SJCRH30 (cell line): ENCODE results near the gene FGA. TPM values are rescaled to one million over a fixed set of nuclear protein-coding genes. Genes with fewer than 3 reads are reported as not detected.
"Not testable (repeated sequence)": the region's sequence is repeated elsewhere in the genome, so short reads cannot be mapped to it uniquely, and the experiment has no call there.

Experiments used
- DNase-seq, 2 experiments: peaks; one replicate each; pipeline ENCODE4 v3.0.0-alpha.2; 2015 to 2020
- H3K27ac ChIP-seq: fragments of 250-450 bp; sonication (Bioruptor Pico); 2 replicates; pipeline ENCODE4 v1.5.1; 2020; ENCODE audit warnings: mild to moderate bottlenecking, moderate library complexity
- H3K27me3 ChIP-seq: fragments of 250-450 bp; sonication (Bioruptor Pico); 2 replicates; pipeline ENCODE4 v1.5.1; 2020; ENCODE audit warnings: mild to moderate bottlenecking, moderate library complexity
- H3K36me3 ChIP-seq: fragments of 250-450 bp; sonication (Bioruptor Pico); 2 replicates; pipeline ENCODE4 v1.5.1; 2020; ENCODE audit warnings: mild to moderate bottlenecking, moderate library complexity
- H3K4me1 ChIP-seq: fragments of 250-450 bp; sonication (Bioruptor Pico); 2 replicates; pipeline ENCODE4 v1.5.1; 2020; ENCODE audit warnings: mild to moderate bottlenecking, moderate library complexity
- H3K4me3 ChIP-seq: fragments of 250-450 bp; sonication (Bioruptor Pico); 2 replicates; pipeline ENCODE4 v1.5.1; 2020; ENCODE audit warnings: mild to moderate bottlenecking, moderate library complexity
- H3K9me3 ChIP-seq: fragments of 250-450 bp; sonication (Bioruptor Pico); replicated peaks from 2 replicates; pipeline ENCODE4 v1.5.1; 2020; ENCODE audit warnings: mild to moderate bottlenecking, moderate library complexity
- total RNA-seq: library from RNA; depleted of rRNA; stranded (reverse); fragments of >200 nt; shearing (Covaris generic); gene quantifications from 2 replicates; pipeline ENCODE4 v1.2.3, GENCODE V29; 2014

FGA gene
- total RNA-seq, 1 experiment from 2014 or later = not detected

DNA sequence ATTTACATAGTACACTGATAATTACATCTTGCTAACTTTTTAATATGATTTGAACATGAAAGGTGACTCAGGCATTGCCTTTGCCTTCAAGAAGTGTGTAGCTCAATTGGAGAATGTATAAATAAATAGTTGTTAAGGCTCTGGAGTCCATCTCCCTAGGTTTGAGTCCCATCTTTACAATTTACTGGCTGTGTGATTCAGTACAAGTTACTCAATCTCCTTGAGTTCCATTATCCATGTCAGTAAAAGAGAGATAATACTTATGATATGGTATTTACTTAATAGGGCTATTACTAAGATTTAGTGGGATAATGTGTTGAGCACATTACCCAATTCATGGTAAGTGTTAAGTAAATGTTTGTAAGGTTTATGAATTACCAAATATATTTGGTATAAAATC, 23.8 kb upstream of the FGA start:
- Histone ChIP-seq H3K36me3 (no peaks in the 10 kb centered on the region), H3K4me3 (no peak overlapping the region), H3K4me1 (no peaks in the 10 kb centered on the region), H3K27me3 (no peaks in the 10 kb centered on the region), H3K27ac (no peak overlapping the region), H3K9me3 (no peaks in the 10 kb centered on the region)
- no peak for DNase-seq

DNA sequence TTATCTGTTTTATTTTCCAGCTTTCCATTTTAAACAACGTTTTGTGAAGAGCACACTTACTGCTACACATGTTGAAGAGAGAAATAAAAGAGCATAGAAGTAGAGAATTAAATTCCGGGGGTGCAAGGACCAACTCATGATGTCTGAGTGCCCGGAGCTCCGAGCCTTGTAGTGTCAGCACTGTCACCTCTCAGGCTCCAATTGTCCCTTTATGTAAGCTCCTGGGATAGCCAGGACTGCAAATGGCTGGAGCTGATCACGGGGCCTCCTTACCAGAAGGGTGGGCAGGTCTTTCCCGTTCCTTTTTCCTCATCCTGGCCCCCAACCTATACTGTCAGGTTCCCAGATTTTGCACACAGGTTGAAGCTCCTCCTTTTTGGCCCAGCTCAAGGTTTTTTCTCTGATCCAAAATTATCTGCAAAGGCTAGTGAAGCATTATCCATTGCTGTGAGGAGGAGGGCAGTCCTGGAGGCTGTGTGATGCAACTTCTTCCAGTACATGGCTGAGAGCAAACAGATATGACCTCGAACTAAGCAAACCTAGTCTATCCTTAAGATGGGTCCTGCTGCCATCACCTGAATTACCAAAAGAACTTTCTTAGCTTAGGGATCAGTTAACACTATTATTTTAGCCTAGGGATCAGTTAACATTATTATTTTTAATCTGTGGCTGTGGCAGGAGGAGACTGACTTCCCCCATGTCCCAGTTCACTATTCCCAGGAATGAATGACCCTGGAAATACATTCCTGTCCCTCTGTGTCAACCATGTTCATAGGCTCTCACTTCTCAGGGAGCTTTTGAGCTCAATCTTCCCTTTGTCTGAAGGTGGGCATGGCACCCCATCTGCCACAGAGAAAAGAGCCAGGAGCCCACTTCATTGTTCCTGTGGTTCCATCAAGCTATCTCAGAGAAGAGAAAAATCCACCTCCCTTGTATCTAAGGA, 22.2 kb upstream of the FGA start, which contains the start of gene FGG:
Gene FGG, minus strand, starts transcription at position 185 of the 943 bp plus-strand sequence. Its CDS starts 47 bp downstream, at position 138.
- Histone ChIP-seq H3K9me3 (no peaks in the 10 kb centered on the region), H3K27me3 (no peaks in the 10 kb centered on the region)

DNA sequence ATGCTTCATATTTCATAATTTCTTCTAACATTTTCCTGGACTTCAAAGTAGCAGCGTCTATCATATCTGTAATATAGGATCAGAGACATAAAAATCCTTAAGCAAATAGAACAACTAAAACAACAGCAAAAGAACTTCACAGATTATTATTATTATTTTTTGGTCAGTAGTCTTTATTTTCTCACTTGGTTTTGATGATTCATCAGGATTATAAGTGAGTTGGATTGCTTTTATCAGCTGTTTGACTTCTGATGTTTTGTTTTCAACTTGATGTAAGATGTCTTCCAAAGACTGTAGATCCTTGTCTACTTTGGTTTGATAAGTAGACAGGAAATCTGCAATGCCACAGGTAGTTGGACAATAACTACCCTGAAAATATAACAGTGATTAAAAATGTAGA, 21.3 kb upstream of the FGA start:
- H3K27ac ChIP-seq = no peak overlapping the region
- no peak overlapping the region for H3K4me3 ChIP-seq
- H3K36me3 ChIP-seq = no peaks in the 10 kb centered on the region
- no peak for DNase-seq
- H3K27me3 ChIP-seq = no peaks in the 10 kb centered on the region
- H3K9me3 ChIP-seq = no peaks in the 10 kb centered on the region
- H3K4me1 ChIP-seq = no peaks in the 10 kb centered on the region

More for the DNA sequence above, 22.2 kb upstream of the FGA start, which contains the start of gene FGG:
- Histone ChIP-seq H3K4me1 (no peaks in the 10 kb centered on the region), H3K4me3 (no peak within 1 kb of the TSS), H3K27ac (no peak within 1 kb of the TSS), H3K36me3 (no peaks in the 10 kb centered on the region)
- no peak for DNase-seq

DNA sequence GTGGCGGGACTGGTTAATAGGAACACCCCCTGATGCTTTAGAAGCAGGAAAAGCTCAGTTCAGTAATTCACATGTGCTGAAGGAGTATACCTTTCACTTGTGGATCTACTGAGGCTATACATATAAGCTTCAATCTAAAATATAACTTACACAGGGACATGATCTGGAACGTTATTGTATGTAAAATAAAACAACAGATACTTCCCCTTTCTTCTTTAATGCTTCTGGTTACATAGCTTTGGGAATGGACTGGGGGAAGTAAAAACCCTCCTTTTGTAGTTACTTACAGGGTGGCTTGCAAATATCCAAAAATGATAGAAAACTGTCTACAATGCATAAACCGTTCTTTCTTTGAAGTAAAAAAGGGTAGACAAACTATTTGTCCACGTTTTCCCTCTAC, 20.0 kb upstream of the FGA start:
- no peak overlapping the region for H3K4me3 ChIP-seq
- no peaks in the 10 kb centered on the region for H3K36me3 ChIP-seq
- H3K9me3 ChIP-seq = no peaks in the 10 kb centered on the region
- DNase-seq = no peak
- H3K27ac ChIP-seq = no peak overlapping the region
- H3K27me3 ChIP-seq = no peaks in the 10 kb centered on the region
- no peaks in the 10 kb centered on the region for H3K4me1 ChIP-seq

DNA sequence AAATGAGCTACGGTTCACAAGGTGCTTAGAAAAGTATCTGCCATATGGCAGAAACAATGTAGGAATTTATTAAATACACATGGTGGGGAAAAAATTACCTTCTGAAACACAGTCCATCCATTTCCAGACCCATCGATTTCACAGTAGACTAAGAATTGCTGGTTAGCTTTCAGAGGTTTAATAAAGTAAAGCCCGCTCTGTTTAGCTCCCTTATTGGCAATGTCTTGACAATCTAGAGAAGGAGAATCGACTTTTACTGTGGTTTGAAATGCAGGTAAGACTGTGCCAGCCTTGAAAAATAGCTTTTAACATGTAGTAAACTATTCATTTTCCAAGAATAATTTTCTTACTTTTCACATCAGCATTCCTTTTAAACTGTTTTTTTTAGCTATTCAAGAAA, 19.0 kb upstream of the FGA start:
- Histone ChIP-seq H3K36me3 (no peaks in the 10 kb centered on the region), H3K9me3 (no peaks in the 10 kb centered on the region), H3K27me3 (no peaks in the 10 kb centered on the region), H3K4me1 (no peaks in the 10 kb centered on the region), H3K4me3 (no peak overlapping the region), H3K27ac (no peak overlapping the region)
- no peak for DNase-seq

DNA sequence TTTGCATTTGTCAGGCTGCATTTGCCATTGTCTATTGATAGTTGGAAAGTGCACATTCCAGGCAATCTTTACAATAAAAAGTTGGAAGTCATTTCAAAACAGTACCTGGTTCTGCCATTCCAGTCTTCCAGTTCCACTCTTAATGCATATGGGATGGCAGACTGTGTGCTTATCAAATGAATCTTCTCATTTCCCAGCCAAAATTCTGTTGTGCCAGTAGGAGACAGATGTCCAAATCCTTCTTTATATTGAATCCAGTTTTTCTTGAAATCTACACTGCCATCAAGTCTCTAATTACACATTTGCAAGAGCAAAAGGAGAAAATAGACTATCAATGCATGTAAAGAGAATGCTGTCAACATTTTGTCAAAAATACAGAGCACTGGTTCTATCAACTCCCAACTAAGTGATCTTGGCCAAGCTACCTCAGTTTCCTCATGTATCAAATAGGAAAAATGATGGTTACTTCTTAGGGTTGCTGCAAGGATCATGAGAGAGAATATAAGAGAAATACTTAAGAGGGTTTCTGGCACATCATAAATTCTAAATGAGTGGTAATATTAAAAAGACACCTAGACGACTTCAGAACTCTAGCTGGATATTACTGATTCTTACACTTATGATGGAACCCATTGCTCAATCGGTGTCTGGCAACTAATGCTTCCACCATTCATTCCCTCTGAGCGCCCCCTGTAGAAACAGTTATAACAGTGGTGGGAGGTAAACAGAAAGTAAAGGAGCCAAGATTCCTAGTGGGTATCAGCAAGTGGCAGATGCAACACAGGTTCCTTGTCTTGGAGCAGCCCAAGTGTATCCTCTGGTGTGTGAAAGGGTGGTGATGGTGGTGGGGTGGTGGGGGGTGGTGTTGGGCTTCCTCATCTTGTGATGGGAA, 18.1 kb upstream of the FGA start:
- Histone ChIP-seq H3K9me3 (no peaks in the 10 kb centered on the region), H3K4me1 (no peaks in the 10 kb centered on the region), H3K27ac (no peak overlapping the region), H3K36me3 (no peaks in the 10 kb centered on the region), H3K27me3 (no peaks in the 10 kb centered on the region), H3K4me3 (no peak overlapping the region)
- DNase-seq = no peak

DNA sequence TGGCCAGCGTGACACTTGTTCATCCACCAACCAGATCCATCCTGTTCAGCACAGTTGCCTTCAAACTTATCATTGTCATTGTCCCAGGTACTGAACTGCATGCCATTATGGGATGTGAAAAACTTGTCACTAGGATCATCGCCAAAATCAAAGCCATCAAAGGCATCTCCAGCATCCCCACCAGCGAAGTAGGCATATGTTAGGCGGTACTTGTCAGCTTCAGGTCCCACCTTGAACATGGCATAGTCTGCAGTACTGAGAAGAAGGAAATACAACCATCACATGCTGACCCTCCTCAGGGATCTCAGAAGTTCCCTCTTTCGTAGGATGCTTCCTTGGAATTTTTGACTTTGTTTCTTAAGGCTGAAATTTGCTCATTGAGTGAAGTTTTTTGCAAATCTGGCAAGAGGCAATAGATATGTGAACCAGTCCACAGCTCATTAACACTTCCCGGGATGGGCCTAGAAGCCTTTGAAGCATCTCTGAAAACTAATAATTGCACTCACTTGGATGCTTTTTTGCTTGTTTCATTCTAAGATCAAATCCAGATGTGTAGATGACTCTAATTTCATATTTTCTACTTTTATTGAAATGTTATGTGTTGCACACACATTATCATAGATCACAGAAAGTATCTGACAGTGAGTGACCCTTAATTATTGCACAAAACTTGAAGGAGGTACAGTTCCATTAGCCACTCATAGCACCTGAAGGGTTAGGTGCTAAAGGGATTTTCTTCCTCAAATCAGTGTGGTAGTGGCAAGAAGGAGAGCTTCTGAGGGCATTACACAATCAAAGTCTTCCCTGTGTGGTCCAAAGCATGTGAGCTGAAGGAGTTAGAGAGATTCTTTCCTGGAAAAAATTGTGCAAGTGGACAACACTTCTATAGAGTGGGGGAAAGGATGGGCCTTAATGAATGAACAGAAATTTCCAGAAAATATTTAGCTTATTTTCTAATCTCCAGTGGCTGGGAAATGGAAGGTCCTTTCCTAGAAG, 16.5 kb upstream of the FGA start:
- H3K4me1 ChIP-seq = no peaks in the 10 kb centered on the region
- no peak overlapping the region for H3K27ac ChIP-seq
- no peak for DNase-seq
- H3K36me3 ChIP-seq = no peaks in the 10 kb centered on the region
- H3K9me3 ChIP-seq = no peaks in the 10 kb centered on the region
- H3K4me3 ChIP-seq = no peak overlapping the region
- H3K27me3 ChIP-seq = no peaks in the 10 kb centered on the region

DNA sequence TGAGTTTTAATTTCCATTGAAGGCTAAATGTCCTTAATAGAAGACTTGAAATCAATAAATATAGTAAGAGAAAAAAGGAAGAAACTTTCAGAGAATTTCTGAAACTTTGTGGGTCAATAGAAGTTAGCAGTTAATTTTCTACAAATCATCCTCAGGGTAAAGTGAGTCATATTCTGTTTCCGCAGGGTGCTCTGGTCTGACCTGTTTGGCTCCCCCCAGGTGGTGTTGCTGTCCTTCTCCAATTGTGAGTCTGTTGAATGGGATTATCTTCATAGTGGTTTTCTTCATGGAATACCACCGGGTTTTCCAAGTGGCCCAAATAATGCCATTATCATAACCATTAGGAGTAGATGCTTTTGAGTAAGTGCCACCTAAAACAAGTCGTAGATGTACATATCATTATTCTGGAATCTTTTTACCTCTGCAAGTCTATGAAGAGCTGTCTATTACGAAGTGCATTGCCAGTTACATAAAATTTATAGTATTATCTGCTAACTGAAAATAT, 14.2 kb upstream of the FGA start:
- H3K4me3 ChIP-seq = no peak overlapping the region
- no peak for DNase-seq
- no peaks in the 10 kb centered on the region for H3K9me3 ChIP-seq
- H3K36me3 ChIP-seq = no peaks in the 10 kb centered on the region
- H3K27ac ChIP-seq = no peak overlapping the region
- H3K27me3 ChIP-seq = no peaks in the 10 kb centered on the region
- H3K4me1 ChIP-seq = no peaks in the 10 kb centered on the region

DNA sequence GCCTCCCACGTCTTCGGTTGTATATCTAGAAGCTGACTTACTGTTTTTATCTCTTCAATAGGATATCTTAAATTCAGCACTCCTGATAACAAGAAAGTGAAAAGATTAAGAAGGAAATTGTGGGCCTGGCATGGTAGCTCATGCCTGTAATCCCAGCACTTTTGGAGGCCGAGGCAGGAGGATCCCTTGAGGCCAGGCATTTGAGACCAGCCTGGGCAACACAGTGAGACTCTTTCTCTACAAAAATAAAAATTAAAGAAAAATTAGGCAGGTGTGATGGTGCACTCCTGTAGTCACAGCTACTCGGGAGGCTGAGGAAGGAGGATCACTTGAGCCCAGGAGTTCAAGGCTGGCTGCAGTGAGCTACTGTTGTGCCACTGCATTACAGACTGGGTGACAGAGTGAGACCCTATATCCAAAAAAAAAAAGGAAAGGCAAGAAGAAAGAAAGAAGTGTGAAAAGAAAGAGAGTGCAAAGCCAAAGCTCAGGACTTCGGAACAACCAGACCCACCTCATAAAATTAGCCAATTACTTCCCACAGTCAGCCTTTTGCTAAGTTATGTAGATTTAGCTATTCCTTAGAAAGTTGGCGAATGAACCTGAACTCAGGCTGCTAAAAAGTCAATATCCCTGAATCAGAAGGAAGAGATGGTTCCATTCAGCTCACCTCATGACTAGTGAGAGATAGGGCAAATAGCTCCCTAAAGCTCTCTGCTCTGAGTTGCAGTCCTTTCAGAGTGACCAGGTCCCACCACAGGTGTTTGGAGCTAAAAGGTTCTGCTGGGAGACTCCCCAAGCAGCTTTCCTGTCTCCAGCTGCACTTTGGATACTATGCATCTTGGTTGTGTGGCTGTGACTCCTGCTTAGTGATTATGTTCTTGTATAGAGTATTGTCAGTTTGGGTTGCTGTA, 12.7 kb upstream of the FGA start:
- no peaks in the 10 kb centered on the region for H3K4me1 ChIP-seq

DNA sequence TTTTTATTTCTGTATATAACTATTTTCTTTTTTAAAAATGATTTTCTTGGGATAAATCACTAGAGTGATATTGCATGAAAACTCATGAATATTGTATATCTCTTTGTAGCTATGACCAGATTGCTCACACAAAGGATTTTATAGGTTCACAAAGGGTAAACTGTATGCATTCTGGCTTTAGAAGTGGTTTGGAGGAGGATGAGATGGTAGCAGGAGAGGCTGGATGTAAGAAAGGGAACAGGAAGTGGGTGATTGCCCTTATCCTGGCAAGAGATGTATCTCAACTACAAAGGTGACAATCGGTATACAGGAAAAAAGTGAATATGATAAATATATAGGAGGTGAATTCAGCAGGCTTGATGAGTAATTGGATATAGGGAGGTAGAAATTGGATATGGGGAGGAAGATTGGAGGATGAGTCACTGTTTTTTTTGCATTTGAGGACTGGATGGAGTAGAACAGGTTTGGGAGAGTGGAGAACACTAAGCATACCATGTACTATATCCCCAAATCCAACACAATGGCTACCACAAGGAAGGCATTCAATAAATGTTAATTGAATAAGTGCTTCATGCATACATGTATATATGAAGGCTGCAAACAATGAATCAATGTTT, 12.0 kb upstream of the FGA start:
- H3K4me1 ChIP-seq = no peaks in the 10 kb centered on the region
- DNase-seq = no peak
- no peak overlapping the region for H3K4me3 ChIP-seq
- H3K36me3 ChIP-seq = no peaks in the 10 kb centered on the region
- H3K9me3 ChIP-seq = no peaks in the 10 kb centered on the region
- no peaks in the 10 kb centered on the region for H3K27me3 ChIP-seq
- H3K27ac ChIP-seq = no peak overlapping the region

More for the DNA sequence above, 12.7 kb upstream of the FGA start:
- Histone ChIP-seq H3K36me3 (no peaks in the 10 kb centered on the region), H3K9me3 (no peaks in the 10 kb centered on the region), H3K27me3 (no peaks in the 10 kb centered on the region), H3K4me3 (no peak overlapping the region), H3K27ac (no peak overlapping the region)
- DNase-seq = no peak

DNA sequence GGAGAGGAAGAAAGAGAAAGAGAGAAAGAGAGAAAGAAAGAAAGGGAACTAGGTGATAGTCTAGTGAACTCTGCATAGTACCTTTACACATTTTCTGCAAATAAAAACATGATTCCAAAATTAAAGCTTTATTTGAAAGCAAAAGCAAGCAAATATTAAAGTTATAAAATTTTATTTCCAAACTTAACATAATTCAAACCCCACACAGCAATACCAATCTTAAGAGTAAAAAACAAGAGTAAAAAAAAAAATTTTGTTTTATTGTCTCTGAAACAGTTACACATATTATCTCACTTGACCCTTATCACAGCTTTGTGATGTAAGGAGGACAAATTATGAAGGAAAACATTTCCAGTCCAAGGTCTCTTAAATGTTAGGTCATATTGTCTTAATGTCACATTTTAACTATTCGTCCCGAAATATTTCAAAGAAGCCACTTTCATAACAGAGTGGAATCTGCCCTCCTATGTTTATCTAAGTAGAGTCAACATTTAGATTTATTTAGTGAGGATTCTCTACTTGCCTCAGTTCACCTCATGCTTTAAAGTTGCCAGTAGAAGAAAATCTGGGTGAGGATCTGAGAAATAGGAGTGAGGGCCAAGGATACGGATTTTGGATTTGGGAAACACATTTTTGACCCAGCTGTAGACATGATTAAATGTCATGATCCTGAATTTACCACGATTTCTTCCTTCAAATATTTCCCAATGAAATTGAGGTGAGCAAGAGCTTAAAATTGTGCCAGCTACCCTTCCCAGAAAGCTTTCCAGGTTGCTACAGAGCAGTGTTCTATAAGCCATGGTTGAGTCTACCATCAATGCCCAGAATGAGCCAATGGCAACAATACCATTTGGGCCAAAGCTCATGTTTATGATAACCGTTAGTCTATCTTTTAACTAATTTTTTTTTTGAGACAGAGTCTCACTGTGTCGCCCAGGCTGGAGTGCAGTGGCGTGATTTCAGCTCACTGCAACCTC, 7.5 kb upstream of the FGA start:
- H3K36me3 ChIP-seq = no peaks in the 10 kb centered on the region
- no peaks in the 10 kb centered on the region for H3K9me3 ChIP-seq
- H3K27ac ChIP-seq = no peak overlapping the region
- DNase-seq = no peak
- no peak overlapping the region for H3K4me3 ChIP-seq
- no peaks in the 10 kb centered on the region for H3K4me1 ChIP-seq
- no peaks in the 10 kb centered on the region for H3K27me3 ChIP-seq

DNA sequence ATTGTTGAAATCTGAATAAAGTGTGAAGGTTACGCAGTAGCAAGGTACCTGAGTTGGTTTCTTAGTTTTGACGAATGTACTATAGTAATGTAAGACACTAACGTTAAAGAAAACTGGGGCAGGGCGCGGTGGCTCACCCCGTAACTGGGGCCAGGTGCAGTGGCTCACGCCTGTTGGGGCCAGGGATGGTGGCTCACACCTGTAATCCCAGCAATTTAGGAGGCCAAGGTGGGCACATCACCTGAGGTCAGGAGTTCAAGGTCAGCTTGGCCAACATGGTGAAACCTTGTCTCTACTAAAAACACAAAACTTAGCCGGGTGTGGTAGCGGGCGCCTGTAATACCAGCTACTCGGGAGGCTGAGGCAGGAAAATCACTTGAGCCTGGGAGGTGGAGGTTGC, 6.7 kb upstream of the FGA start:
- H3K27ac ChIP-seq, H3K27me3 ChIP-seq, H3K9me3 ChIP-seq, H3K4me3 ChIP-seq, H3K36me3 ChIP-seq, H3K4me1 ChIP-seq, DNase-seq: not testable (repeated sequence)
